ENCODE measurements around the gene PLXDC2.

DNA sequence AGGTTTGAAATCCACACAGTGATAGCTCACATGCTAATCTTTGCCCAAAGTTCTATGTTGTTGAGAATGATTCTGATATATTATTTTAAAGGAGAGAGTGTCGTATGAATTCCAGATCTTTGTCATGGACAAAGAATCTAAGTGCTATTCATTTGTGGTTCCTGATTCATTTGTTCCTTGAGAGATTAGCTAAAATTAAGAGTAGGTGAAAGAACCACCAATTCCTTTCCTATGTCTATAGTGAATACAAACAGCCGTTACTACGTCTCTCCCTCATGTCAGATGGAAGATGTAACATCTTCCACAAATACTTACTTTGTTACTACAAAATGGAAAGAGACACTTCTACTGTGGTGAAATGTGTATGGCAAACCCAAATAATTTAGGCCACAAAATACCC lies 3.3 kb upstream of the PLXDC2 start:
- no peak for TF ChIP-seq SPI1 (IDR thresholded peaks at IDR 0.05; ENCODE audit: low read depth, low read length)
- TF ChIP-seq POLR2AphosphoS5 (IDR thresholded peaks at IDR 0.05; ENCODE audit: low read depth, low read length), result no peak
- TF ChIP-seq POLR2A (IDR thresholded peaks at IDR 0.05; ENCODE audit: low read depth, low read length), result no peak
